Measurements from ENCODE around the gene MEG3.

MEG3 gene

GRCh38 chr14:100867631-100868315 lies 41.9 kb downstream of the MEG3 start:
- DNase-seq, result no peak

- no peak for DNase-seq
These were observed 42.9 kb downstream of the MEG3 start for GRCh38 chr14:100868621-100869370.

- no peak for DNase-seq
These were observed 45.6 kb downstream of the MEG3 start for GRCh38 chr14:100871234-100872186.

- DNase-seq, result no peak
These were observed 46.6 kb downstream of the MEG3 start for GRCh38 chr14:100872259-100873095.

GRCh38 chr14:100873096-100873482 lies 47.2 kb downstream of the MEG3 start:
- DNase-seq, result no peak

GRCh38 chr14:100874051-100874410 lies 48.1 kb downstream of the MEG3 start:
- DNase-seq, result no peak

- DNase-seq, result no peak
These were observed 48.6 kb downstream of the MEG3 start for GRCh38 chr14:100874411-100875091.

- no peak for DNase-seq
These were observed 49.2 kb downstream of the MEG3 start for GRCh38 chr14:100875126-100875525.

- DNase-seq, result no peak
These were observed 50.1 kb downstream of the MEG3 start for GRCh38 chr14:100875861-100876590.

GRCh38 chr14:100878271-100879146 lies 52.6 kb downstream of the MEG3 start:
- no peak for DNase-seq

GRCh38 chr14:100879194-100879593 lies 53.3 kb downstream of the MEG3 start:
- no peak for DNase-seq

GRCh38 chr14:100879782-100880181 lies 53.9 kb downstream of the MEG3 start:
- no peak for DNase-seq

GRCh38 chr14:100880271-100881101 lies 54.6 kb downstream of the MEG3 start:
- DNase-seq, result no peak

- no peak for DNase-seq
These were observed 55.5 kb downstream of the MEG3 start for GRCh38 chr14:100881211-100882025.

GRCh38 chr14:100882026-100882967 lies 56.4 kb downstream of the MEG3 start:
- DNase-seq, result no peak

- DNase-seq, result no peak
These were observed 57.3 kb downstream of the MEG3 start for GRCh38 chr14:100882991-100883788.

Data from bone marrow (tissue), 2 donors.